IPS-15b (cell line): ENCODE results near the gene KCTD11.

Experiments
- H3K27me3 ChIP-seq: one replicate; pipeline ENCODE4 v1.6.1; 2013; ENCODE audit warnings: low read length; ENCODE audit not compliant: control insufficient read depth, insufficient read depth
- H3K36me3 ChIP-seq: one replicate; pipeline ENCODE4 v1.6.1; 2013; ENCODE audit warnings: low read length; ENCODE audit not compliant: control insufficient read depth, insufficient read depth
- H3K4me1 ChIP-seq: one replicate; pipeline ENCODE4 v1.6.1; 2013; ENCODE audit warnings: mild to moderate bottlenecking, low read length; ENCODE audit not compliant: control insufficient read depth, insufficient read depth
- H3K4me3 ChIP-seq: one replicate; pipeline ENCODE4 v1.5.1; 2013; ENCODE audit warnings: low read depth, low read length
- H3K9ac ChIP-seq: one replicate; pipeline ENCODE4 v1.6.1; 2013; ENCODE audit warnings: low read depth, mild to moderate bottlenecking, low read length
- H3K9me3 ChIP-seq: one replicate; pipeline ENCODE4 v1.6.1; 2013; ENCODE audit warnings: mild to moderate bottlenecking, low read length; ENCODE audit not compliant: control insufficient read depth, insufficient read depth

Gene KCTD11

GRCh38 chr17:7313890-7314718 lies 37.9 kb upstream of the KCTD11 start:
- Histone ChIP-seq H3K36me3 (peaks cover 73% of the 10 kb centered on the region), H3K4me1 (peaks cover 2% of the 10 kb centered on the region), H3K9me3 (no peaks in the 10 kb centered on the region), H3K9ac (peak overlapping the region; percentile 81), H3K27me3 (no peaks in the 10 kb centered on the region), H3K4me3 (peak overlapping the region; percentile 75)

DNA sequence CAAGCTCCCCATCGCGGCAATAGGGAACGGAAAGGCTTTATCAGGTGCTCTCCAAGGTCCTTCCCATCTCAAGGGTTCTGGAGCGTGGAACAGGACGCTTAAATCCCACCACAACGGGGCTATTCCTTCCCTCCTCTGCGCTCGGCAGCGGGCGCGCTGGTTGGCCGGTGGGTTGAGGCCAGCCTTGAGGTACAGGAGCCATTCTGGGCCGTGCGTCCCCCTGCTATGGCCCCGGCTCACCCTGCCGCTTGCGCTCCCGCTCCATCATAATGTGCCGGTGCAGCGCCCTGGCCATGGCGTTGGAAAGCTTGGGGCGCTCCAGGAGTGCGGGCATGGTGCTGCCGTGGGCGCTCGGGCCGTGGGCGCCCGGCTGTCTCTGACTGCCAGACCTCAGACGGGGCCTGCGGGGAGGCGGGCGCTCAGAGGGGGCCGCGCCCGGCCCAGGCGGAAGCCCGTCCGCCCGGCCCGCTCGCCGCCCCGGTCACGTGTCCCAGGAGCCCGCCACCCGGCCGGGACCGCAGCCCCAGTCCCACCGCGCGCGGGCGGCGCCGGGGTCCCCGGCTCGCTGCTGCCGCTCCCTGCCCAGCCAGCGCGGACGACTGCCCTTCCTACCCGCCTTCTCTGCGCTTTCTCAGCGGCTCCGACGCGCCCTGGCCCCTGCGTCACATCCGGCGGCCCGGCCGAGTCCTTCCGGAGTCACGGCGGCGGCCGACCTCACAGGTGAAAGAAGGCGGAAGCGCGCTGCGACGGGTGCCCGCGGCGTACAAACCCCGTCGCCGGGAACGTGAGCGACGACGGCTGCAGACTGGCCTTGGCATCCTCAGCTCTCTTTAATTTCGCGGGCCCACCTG lies 37.0 kb upstream of the KCTD11 start, which contains the start of gene GPS2:
Gene GPS2 (minus strand): TSS at position 642 of the 851 bp plus-strand sequence. CDS start 308 bp downstream, at position 334.
- Histone ChIP-seq H3K27me3 (no peaks in the 10 kb centered on the region), H3K4me3 (peak within 1 kb of the TSS; percentile 75), H3K9ac (peak within 1 kb of the TSS; percentile 91), H3K9me3 (no peaks in the 10 kb centered on the region), H3K36me3 (peaks cover 67% of the 10 kb centered on the region), H3K4me1 (no peaks in the 10 kb centered on the region)

GRCh38 chr17:7315570-7316235 lies 36.3 kb upstream of the KCTD11 start:
- Histone ChIP-seq H3K9me3 (no peaks in the 10 kb centered on the region), H3K36me3 (peaks cover 64% of the 10 kb centered on the region), H3K4me1 (no peaks in the 10 kb centered on the region), H3K9ac (peak overlapping the region; percentile 91), H3K27me3 (no peaks in the 10 kb centered on the region), H3K4me3 (peak overlapping the region; percentile 75)

DNA sequence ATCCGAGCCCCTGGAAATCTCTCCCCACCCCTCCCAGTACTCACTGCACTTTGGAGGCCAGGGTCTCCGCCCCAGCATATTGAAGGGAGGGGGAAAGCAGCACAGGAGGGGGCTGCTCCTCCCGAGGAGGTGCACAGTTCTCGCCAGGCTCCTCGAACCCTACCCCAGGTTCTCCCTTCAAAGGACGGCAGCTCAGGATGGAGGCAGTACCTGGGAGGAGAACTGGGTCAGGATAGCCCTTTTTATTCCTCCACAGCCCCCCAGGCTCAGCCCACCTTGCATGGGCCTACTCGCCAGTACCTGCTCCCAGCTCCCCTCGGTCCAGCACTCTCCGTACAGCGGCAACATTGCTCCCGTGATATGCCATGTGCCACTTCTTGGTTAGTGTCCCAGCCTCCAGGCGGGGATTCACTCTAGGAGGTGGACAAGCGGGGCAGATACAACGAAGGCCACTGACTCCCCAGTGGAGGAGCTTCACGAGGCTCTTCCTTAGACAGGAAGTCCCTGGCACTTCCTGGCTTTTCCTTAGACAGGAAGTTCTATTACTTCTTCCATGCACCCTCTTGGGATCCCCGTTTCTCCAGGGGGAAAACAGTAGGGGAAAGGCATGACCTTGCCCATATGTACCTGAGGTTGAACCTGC lies 34.7 kb upstream of the KCTD11 start:
- Histone ChIP-seq H3K4me1 (no peaks in the 10 kb centered on the region), H3K9ac (no peak overlapping the region), H3K9me3 (no peaks in the 10 kb centered on the region), H3K36me3 (peaks cover 70% of the 10 kb centered on the region), H3K4me3 (no peak overlapping the region), H3K27me3 (no peaks in the 10 kb centered on the region)

GRCh38 chr17:7318121-7318860 lies 33.7 kb upstream of the KCTD11 start:
- no peaks in the 10 kb centered on the region for H3K4me1 ChIP-seq
- H3K9me3 ChIP-seq, result no peaks in the 10 kb centered on the region
- H3K4me3 ChIP-seq, result no peak overlapping the region
- peaks cover 70% of the 10 kb centered on the region for H3K36me3 ChIP-seq
- H3K27me3 ChIP-seq, result no peaks in the 10 kb centered on the region
- no peak overlapping the region for H3K9ac ChIP-seq

GRCh38 chr17:7321466-7321865 lies 30.5 kb upstream of the KCTD11 start:
- H3K27me3 ChIP-seq, result no peaks in the 10 kb centered on the region

DNA sequence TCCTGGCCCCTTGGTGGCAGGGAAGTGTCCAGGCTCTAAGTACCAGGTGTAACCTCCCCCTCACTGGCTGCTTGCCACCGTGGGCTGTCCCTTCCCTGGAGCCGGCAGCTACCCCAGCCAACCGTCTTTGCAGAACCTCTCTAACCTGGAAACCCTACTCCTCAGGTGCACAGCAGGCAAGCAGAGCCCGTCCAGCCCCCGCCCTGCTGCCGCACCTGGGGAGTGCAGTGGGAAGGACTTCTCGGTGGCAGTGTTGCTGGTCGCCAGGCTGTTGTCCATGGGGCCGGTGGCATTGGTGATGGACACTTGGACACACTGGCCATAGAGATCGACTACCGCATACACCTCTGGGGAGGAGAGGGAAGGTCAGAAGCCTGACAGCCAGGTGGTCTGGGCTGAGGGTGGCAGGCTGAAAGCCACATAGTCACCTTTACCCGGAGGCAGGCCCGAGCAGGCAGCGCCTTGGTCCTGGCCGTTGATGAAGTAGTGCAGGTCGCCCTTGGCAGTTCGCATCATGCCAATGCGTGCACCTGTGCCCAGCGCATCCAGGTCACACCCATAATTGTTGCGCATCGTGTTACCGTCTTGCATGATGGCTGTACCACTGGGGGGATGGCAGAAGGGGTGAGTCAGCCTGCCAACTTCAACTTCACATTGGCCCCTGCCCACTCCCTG lies 29.3 kb upstream of the KCTD11 start:
- H3K4me1 ChIP-seq, result no peaks in the 10 kb centered on the region
- peaks cover 74% of the 10 kb centered on the region for H3K36me3 ChIP-seq
- H3K9ac ChIP-seq, result no peak overlapping the region
- no peak overlapping the region for H3K4me3 ChIP-seq
- no peaks in the 10 kb centered on the region for H3K27me3 ChIP-seq
- H3K9me3 ChIP-seq, result no peaks in the 10 kb centered on the region

More at GRCh38 chr17:7321466-7321865, 30.5 kb upstream of the KCTD11 start:
- peaks cover 79% of the 10 kb centered on the region for H3K36me3 ChIP-seq
- H3K9ac ChIP-seq, result no peak overlapping the region
- H3K9me3 ChIP-seq, result no peaks in the 10 kb centered on the region
- no peak overlapping the region for H3K4me3 ChIP-seq
- no peaks in the 10 kb centered on the region for H3K4me1 ChIP-seq

DNA sequence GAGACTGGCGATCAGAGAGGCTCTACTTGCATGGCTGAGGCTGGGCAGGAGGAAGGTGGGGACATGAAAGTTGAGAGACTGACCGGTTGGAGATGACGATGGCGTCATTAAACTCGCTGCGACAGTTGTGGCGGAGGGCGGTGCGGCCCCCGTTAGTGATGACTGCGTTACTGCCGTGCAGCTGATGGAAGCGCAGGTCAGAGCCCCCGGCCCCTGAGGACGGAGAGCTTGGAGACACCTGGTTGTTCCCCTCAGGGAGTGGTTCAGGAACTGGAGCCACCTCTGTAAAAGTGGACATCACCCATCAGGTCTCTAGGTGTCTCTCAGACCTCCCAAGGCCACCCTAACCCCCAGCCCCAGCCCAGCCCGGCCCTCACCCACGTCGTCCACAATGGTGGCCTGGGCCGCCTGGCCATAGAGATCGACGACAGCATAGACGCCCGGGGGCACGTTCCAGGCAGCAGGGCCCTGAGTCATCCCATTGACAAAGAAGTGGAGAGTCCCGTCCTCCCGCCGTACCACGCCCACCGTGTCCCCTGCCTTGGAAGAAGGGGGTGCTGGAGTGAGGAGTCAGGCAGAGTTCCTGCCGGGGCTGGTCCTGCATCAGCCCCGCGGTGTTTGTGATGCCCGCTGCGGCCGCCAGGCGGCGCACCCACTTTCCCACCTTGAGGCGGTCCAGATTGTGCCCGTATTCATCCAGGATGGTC lies 28.1 kb upstream of the KCTD11 start:
- H3K4me1 ChIP-seq, result no peaks in the 10 kb centered on the region
- peaks cover 62% of the 10 kb centered on the region for H3K36me3 ChIP-seq
- H3K9ac ChIP-seq, result no peak overlapping the region
- H3K9me3 ChIP-seq, result no peaks in the 10 kb centered on the region
- H3K4me3 ChIP-seq, result no peak overlapping the region
- no peaks in the 10 kb centered on the region for H3K27me3 ChIP-seq

GRCh38 chr17:7324438-7324779 lies 27.6 kb upstream of the KCTD11 start:
- no peak overlapping the region for H3K4me3 ChIP-seq
- H3K9me3 ChIP-seq, result no peaks in the 10 kb centered on the region
- H3K36me3 ChIP-seq, result peaks cover 59% of the 10 kb centered on the region

DNA sequence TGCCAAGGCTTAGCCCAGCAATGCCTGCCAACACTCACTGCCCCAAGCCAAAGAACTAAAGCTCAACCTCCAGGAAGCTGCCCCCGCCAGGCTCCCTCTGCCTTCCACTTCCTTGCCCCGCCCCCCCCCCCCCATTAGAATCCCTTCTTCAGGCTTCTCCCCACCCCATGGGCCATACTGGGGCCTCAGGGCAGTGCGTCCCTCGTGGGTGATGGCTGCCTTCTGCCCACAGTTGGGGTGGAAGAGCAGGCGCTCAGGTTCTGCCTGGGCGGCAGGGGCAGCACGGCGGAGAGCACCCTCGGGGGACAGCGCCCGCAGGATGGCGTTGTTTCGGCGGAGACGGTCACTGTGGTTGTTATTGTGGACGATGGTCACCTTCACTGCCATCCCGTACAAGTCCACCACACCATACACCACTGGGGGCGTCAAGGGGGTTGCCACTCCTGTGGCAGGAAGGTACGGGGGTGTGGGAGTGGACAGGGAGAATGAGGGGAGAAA lies 26.9 kb upstream of the KCTD11 start:
- H3K27me3 ChIP-seq, result no peaks in the 10 kb centered on the region
- H3K36me3 ChIP-seq, result peaks cover 59% of the 10 kb centered on the region
- no peaks in the 10 kb centered on the region for H3K9me3 ChIP-seq
- H3K9ac ChIP-seq, result no peak overlapping the region
- no peak overlapping the region for H3K4me3 ChIP-seq
- no peaks in the 10 kb centered on the region for H3K4me1 ChIP-seq

More at GRCh38 chr17:7324438-7324779, 27.6 kb upstream of the KCTD11 start:
- Histone ChIP-seq H3K27me3 (no peaks in the 10 kb centered on the region), H3K9ac (no peak overlapping the region), H3K4me1 (no peaks in the 10 kb centered on the region)
